ENCODE data around the gene DNA2. TPM values are rescaled to one million over a fixed set of nuclear protein-coding genes. Genes with fewer than 3 reads are reported as not detected.

Gene DNA2
- total and polyA plus RNA-seq, 2 of the 13 experiments (the other 11 are each of a cell fraction or from before 2014, with no cell fraction given), result 4.8 to 27.3 TPM

DNA sequence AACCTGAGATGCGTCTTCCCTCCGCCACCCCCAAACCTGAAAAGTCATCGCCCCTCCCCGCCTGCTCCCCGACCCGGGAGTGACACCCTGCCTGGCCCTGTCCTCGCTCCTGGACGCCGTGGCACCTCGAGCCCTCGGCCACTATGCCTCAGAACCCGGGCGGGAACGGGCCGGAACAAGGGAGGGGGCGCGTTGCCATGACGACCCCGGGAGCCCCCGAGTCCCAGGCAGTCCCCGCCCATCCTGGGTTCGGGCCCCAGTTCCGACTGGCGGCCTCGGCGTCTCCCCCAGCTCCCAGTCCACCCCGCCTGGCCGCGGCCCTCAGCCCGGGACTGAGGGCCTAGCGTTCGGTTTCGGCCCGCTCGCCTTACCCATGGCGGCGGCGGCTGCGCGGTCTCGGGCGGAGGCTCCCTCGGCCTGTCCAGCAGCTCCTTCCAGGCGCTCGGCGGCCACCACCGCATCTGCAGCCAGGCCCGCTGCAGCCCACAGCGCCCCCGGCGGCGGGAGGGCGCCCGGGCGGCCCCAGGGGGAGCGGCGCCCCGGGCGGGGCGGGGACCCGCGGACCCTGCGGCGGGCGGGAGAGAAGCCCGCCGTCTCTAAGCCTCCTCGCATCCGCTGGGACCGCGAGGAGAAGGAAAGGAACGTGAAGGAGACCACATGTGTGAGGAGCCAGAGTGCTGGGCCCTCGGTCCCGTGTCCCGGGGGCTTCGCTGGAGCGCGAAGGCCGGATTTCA, 64.8 kb downstream of the DNA2 start, which contains the start of gene RUFY2 (continued):
- TF ChIP-seq HOXA7 (CRISPR knock-in tag; IDR thresholded peaks at IDR 0.05), result no peak
- no peak for TF ChIP-seq ARNTL (CRISPR knock-in tag; IDR thresholded peaks at IDR 0.05)
- TF ChIP-seq, protein P1, sequence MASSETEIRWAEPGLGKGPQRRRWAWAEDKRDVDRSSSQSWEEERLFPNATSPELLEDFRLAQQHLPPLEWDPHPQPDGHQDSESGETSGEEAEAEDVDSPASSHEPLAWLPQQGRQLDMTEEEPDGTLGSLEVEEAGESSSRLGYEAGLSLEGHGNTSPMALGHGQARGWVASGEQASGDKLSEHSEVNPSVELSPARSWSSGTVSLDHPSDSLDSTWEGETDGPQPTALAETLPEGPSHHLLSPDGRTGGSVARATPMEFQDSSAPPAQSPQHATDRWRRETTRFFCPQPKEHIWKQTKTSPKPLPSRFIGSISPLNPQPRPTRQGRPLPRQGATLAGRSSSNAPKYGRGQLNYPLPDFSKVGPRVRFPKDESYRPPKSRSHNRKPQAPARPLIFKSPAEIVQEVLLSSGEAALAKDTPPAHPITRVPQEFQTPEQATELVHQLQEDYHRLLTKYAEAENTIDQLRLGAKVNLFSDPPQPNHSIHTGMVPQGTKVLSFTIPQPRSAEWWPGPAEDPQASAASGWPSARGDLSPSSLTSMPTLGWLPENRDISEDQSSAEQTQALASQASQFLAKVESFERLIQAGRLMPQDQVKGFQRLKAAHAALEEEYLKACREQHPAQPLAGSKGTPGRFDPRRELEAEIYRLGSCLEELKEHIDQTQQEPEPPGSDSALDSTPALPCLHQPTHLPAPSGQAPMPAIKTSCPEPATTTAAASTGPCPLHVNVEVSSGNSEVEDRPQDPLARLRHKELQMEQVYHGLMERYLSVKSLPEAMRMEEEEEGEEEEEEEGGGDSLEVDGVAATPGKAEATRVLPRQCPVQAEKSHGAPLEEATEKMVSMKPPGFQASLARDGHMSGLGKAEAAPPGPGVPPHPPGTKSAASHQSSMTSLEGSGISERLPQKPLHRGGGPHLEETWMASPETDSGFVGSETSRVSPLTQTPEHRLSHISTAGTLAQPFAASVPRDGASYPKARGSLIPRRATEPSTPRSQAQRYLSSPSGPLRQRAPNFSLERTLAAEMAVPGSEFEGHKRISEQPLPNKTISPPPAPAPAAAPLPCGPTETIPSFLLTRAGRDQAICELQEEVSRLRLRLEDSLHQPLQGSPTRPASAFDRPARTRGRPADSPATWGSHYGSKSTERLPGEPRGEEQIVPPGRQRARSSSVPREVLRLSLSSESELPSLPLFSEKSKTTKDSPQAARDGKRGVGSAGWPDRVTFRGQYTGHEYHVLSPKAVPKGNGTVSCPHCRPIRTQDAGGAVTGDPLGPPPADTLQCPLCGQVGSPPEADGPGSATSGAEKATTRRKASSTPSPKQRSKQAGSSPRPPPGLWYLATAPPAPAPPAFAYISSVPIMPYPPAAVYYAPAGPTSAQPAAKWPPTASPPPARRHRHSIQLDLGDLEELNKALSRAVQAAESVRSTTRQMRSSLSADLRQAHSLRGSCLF (CRISPR knock-in tag; IDR thresholded peaks at IDR 0.05; ENCODE audit: borderline replicate concordance), result no peak
- peak; percentile 87 for TF ChIP-seq YY1 (IDR thresholded peaks at IDR 0.05; ENCODE audit: insufficient read depth, insufficient replicate concordance, low read depth, low read length)
- TF ChIP-seq ZNF558 (CRISPR knock-in tag; IDR thresholded peaks at IDR 0.05; ENCODE audit: borderline replicate concordance), result no peak
- peak; percentile 79; the same call in 1 of the 2 replicates for TF ChIP-seq ZNF274 (CRISPR knock-in tag; IDR thresholded peaks at IDR 0.05)
- no peak for TF ChIP-seq KDM6A (CRISPR knock-in tag; IDR thresholded peaks at IDR 0.05; ENCODE audit: low read depth)
- TF ChIP-seq NR2F2 (IDR thresholded peaks at IDR 0.05; ENCODE audit: borderline replicate concordance, low read depth), result peak; percentile 6; the same call in 1 of the 2 replicates
- TF ChIP-seq, protein P2, sequence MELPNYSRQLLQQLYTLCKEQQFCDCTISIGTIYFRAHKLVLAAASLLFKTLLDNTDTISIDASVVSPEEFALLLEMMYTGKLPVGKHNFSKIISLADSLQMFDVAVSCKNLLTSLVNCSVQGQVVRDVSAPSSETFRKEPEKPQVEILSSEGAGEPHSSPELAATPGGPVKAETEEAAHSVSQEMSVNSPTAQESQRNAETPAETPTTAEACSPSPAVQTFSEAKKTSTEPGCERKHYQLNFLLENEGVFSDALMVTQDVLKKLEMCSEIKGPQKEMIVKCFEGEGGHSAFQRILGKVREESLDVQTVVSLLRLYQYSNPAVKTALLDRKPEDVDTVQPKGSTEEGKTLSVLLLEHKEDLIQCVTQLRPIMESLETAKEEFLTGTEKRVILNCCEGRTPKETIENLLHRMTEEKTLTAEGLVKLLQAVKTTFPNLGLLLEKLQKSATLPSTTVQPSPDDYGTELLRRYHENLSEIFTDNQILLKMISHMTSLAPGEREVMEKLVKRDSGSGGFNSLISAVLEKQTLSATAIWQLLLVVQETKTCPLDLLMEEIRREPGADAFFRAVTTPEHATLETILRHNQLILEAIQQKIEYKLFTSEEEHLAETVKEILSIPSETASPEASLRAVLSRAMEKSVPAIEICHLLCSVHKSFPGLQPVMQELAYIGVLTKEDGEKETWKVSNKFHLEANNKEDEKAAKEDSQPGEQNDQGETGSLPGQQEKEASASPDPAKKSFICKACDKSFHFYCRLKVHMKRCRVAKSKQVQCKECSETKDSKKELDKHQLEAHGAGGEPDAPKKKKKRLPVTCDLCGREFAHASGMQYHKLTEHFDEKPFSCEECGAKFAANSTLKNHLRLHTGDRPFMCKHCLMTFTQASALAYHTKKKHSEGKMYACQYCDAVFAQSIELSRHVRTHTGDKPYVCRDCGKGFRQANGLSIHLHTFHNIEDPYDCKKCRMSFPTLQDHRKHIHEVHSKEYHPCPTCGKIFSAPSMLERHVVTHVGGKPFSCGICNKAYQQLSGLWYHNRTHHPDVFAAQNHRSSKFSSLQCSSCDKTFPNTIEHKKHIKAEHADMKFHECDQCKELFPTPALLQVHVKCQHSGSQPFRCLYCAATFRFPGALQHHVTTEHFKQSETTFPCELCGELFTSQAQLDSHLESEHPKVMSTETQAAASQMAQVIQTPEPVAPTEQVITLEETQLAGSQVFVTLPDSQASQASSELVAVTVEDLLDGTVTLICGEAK (IDR thresholded peaks at IDR 0.05), result no peak
- TF ChIP-seq, protein P2 (CRISPR knock-in tag; IDR thresholded peaks at IDR 0.05), result peak; percentile 58
- TF ChIP-seq ZNF788 (CRISPR knock-in tag; IDR thresholded peaks at IDR 0.05; ENCODE audit: borderline replicate concordance), result no peak; the same call in 1 of the 2 replicates
- TF ChIP-seq ZBTB42 (CRISPR knock-in tag; IDR thresholded peaks at IDR 0.05), result peak; percentile 61; the same call in 1 of the 2 replicates
- TF ChIP-seq RAD21 (CRISPR knock-in tag; IDR thresholded peaks at IDR 0.05), result peak; percentile 80
- TF ChIP-seq KMT2A (CRISPR knock-in tag; IDR thresholded peaks at IDR 0.05), result peak; percentile 14
- no peak for TF ChIP-seq HCFC1 (IDR thresholded peaks at IDR 0.05; ENCODE audit: low read depth, low read length)
- TF ChIP-seq MLLT10 (CRISPR knock-in tag; IDR thresholded peaks at IDR 0.05), result no peak
- TF ChIP-seq REPIN1 (CRISPR knock-in tag; IDR thresholded peaks at IDR 0.05; ENCODE audit: borderline replicate concordance, low read depth), result peak; percentile 52; the same call in 1 of the 2 replicates

All from HepG2 (cell line).